OCI-LY1 (cell line): ENCODE data around the gene AOAH.

Experiments
- H2AFZ ChIP-seq: fragments of 200-600 bp; sonication (generic), shearing (Covaris generic); 2 replicates; pipeline ENCODE4 v1.6.0; 2014; ENCODE audit warnings: antibody characterized with exemption, mild to moderate bottlenecking, low read length
- H3F3A ChIP-seq: fragments of 200-600 bp; sonication (generic), shearing (Covaris generic); 2 replicates; pipeline ENCODE4 v1.6.0; 2014; ENCODE audit warnings: mild to moderate bottlenecking, antibody characterized with exemption, low read length, moderate library complexity; ENCODE audit not compliant: insufficient read depth
- H3K27ac ChIP-seq: fragments of 200-600 bp; sonication (generic); 2 replicates; pipeline ENCODE4 v1.5.1; 2014; ENCODE audit warnings: low read length, mixed run types, mild to moderate bottlenecking, low read depth; ENCODE audit not compliant: poor library complexity, severe bottlenecking
- H3K27me3 ChIP-seq: fragments of 200-600 bp; sonication (generic); 2 replicates; pipeline ENCODE4 v1.6.0; 2014; ENCODE audit warnings: antibody characterized with exemption, mild to moderate bottlenecking, low read length, moderate library complexity; ENCODE audit not compliant: insufficient read depth
- H3K36me3 ChIP-seq: fragments of 200-600 bp; sonication (generic); 2 replicates; pipeline ENCODE4 v1.6.1; 2014; ENCODE audit warnings: mild to moderate bottlenecking, antibody characterized with exemption, low read length, moderate library complexity, mixed read lengths; ENCODE audit not compliant: insufficient read depth
- H3K4me1 ChIP-seq: fragments of 200-600 bp; sonication (generic); 2 replicates; pipeline ENCODE4 v1.5.1; 2014; ENCODE audit warnings: mild to moderate bottlenecking, low read length, moderate library complexity; ENCODE audit not compliant: insufficient read depth, severe bottlenecking
- H3K4me2 ChIP-seq: fragments of 200-600 bp; sonication (generic), shearing (Covaris generic); 2 replicates; pipeline ENCODE4 v1.6.1; 2014; ENCODE audit warnings: low read length
- H3K4me3 ChIP-seq: fragments of 200-600 bp; sonication (generic); 2 replicates; pipeline ENCODE4 v1.5.1; 2014; ENCODE audit warnings: low read length, low read depth, mild to moderate bottlenecking, mixed read lengths; ENCODE audit not compliant: poor library complexity, severe bottlenecking
- H3K79me2 ChIP-seq: fragments of 200-600 bp; shearing (Covaris generic); 2 replicates; pipeline ENCODE4 v1.6.1; 2016; ENCODE audit warnings: mixed run types, low read length, mixed read lengths; ENCODE audit not compliant: insufficient read depth
- H3K9ac ChIP-seq: fragments of 200-600 bp; sonication (generic), shearing (Covaris generic); 2 replicates; pipeline ENCODE4 v1.6.1; 2014; ENCODE audit warnings: mild to moderate bottlenecking, low read length, mixed read lengths
- H3K9me2 ChIP-seq: fragments of 200-600 bp; sonication (generic), shearing (Covaris generic); 2 replicates; pipeline ENCODE4 v1.6.1; 2014; ENCODE audit warnings: low read depth, mild to moderate bottlenecking, low read length, mixed read lengths
- H3K9me3 ChIP-seq: fragments of 200-600 bp; shearing (Covaris generic); 2 replicates; pipeline ENCODE4 v1.6.1; 2014; ENCODE audit warnings: low read length, mixed read lengths
- H4K20me1 ChIP-seq: fragments of 200-600 bp; sonication (generic), shearing (Covaris generic); 2 replicates; pipeline ENCODE4 v1.6.0; 2016; ENCODE audit warnings: mild to moderate bottlenecking, low read length; ENCODE audit not compliant: insufficient read depth
- CTCF ChIP-seq: fragments of 200-600 bp; sonication (generic), shearing (Covaris generic); IDR thresholded peaks from 2 replicates; pipeline ENCODE4 v1.5.1; 2017; ENCODE audit warnings: mild to moderate bottlenecking, antibody characterized with exemption, low read length, moderate library complexity, mixed read lengths
- EZH2 ChIP-seq: fragments of 200-600 bp; sonication (generic), shearing (Covaris generic); IDR thresholded peaks from 2 replicates; pipeline ENCODE4 v1.8.0; 2017; ENCODE audit warnings: borderline replicate concordance, mixed run types, mild to moderate bottlenecking, antibody characterized with exemption, low read length, moderate library complexity, mixed read lengths

The AOAH gene

GRCh38 chr7:36512616-36513015 lies 211.7 kb downstream of the AOAH start:
- TF ChIP-seq CTCF = no peak
- TF ChIP-seq EZH2 = no peak
- Histone ChIP-seq H4K20me1 (no peaks in the 10 kb centered on the region), H2AFZ (no peak overlapping the region), H3K4me2 (no peak overlapping the region), H3K9me3 (no peaks in the 10 kb centered on the region), H3K9me2 (no peaks in the 10 kb centered on the region), H3K27me3 (0 out of 2 replicates have a peak, but pooled peaks cover 8% of the 10 kb centered on the region), H3K36me3 (no peaks in the 10 kb centered on the region), H3K27ac (no peak overlapping the region), H3K9ac (no peak overlapping the region), H3K4me1 (no peaks in the 10 kb centered on the region), H3F3A (no peaks in the 10 kb centered on the region), H3K4me3 (no peak overlapping the region), H3K79me2 (no peaks in the 10 kb centered on the region)

GRCh38 chr7:36509962-36510361 lies 214.3 kb downstream of the AOAH start:
- Histone ChIP-seq H3K79me2 (no peaks in the 10 kb centered on the region), H3K4me3 (no peak overlapping the region), H2AFZ (no peak overlapping the region), H3K4me1 (no peaks in the 10 kb centered on the region), H3F3A (no peaks in the 10 kb centered on the region), H3K4me2 (no peak overlapping the region), H3K9me2 (no peaks in the 10 kb centered on the region), H4K20me1 (no peaks in the 10 kb centered on the region), H3K27me3 (0 out of 2 replicates have a peak, but pooled peaks cover 8% of the 10 kb centered on the region), H3K9me3 (no peaks in the 10 kb centered on the region), H3K9ac (no peak overlapping the region), H3K27ac (no peak overlapping the region), H3K36me3 (no peaks in the 10 kb centered on the region)
- no peak for TF ChIP-seq CTCF
- TF ChIP-seq EZH2 = no peak

- H3K9ac ChIP-seq = no peak overlapping the region
- no peaks in the 10 kb centered on the region for H3F3A ChIP-seq
- H3K4me1 ChIP-seq = no peaks in the 10 kb centered on the region
- H3K27ac ChIP-seq = no peak overlapping the region
- H3K27me3 ChIP-seq = peaks cover 8% of the 10 kb centered on the region; the same call in 1 of the 2 replicates
- H3K4me2 ChIP-seq = no peak overlapping the region
- no peaks in the 10 kb centered on the region for H3K9me2 ChIP-seq
- H2AFZ ChIP-seq = no peak overlapping the region
- H3K9me3 ChIP-seq = no peaks in the 10 kb centered on the region
- no peaks in the 10 kb centered on the region for H3K79me2 ChIP-seq
- H4K20me1 ChIP-seq = no peaks in the 10 kb centered on the region
- no peak overlapping the region for H3K4me3 ChIP-seq
- TF ChIP-seq EZH2 (no peak), CTCF (no peak)
- no peaks in the 10 kb centered on the region for H3K36me3 ChIP-seq
Measured at GRCh38 chr7:36507475-36508440, 216.5 kb downstream of the AOAH start.
